H9 (cell line): ENCODE data around the gene OXLD1. TPM values are rescaled to one million over a fixed set of nuclear protein-coding genes. Genes with fewer than 3 reads are reported as not detected.

Experiments used
- DNase-seq: peaks from one replicate; pipeline ENCODE4 v3.0.0-alpha.2; 2017
- H2AFZ ChIP-seq: one replicate; pipeline ENCODE4 v1.6.1; 2013; ENCODE audit warnings: mild to moderate bottlenecking, low read length, control low read depth, moderate library complexity
- H2AK5ac ChIP-seq: 2 replicates; pipeline ENCODE4 v1.6.1; 2013; ENCODE audit warnings: low read length, control low read depth, mixed read lengths; ENCODE audit not compliant: insufficient read length
- H2BK120ac ChIP-seq: one replicate; pipeline ENCODE4 v1.6.1; 2013; ENCODE audit warnings: low read depth, mild to moderate bottlenecking, low read length, control low read depth, inconsistent platforms; ENCODE audit not compliant: poor library complexity, severe bottlenecking
- H2BK12ac ChIP-seq: 2 replicates; pipeline ENCODE4 v1.6.1; 2013; ENCODE audit warnings: low read length, control low read depth, mixed read lengths, low read depth; ENCODE audit not compliant: insufficient read length
- H2BK15ac ChIP-seq: 2 replicates; pipeline ENCODE4 v1.6.1; 2013; ENCODE audit warnings: low read depth, low read length, control low read depth
- H2BK20ac ChIP-seq: one replicate; pipeline ENCODE4 v1.6.1; 2013; ENCODE audit warnings: low read depth, mild to moderate bottlenecking, low read length, control low read depth, inconsistent platforms; ENCODE audit not compliant: poor library complexity, severe bottlenecking
- H2BK5ac ChIP-seq: 2 replicates; pipeline ENCODE4 v1.6.1; 2013; ENCODE audit warnings: low read length, control low read depth, mixed read lengths; ENCODE audit not compliant: insufficient read length
- H3K14ac ChIP-seq: 2 replicates; pipeline ENCODE4 v1.6.1; 2013; ENCODE audit warnings: low read length, control low read depth; ENCODE audit not compliant: insufficient read depth
- H3K18ac ChIP-seq: 2 replicates; pipeline ENCODE4 v1.6.1; 2013; ENCODE audit warnings: low read depth, mild to moderate bottlenecking, mixed read lengths, low read length, control low read depth; ENCODE audit not compliant: insufficient read length
- H3K23ac ChIP-seq: 2 replicates; pipeline ENCODE4 v1.6.1; 2013; ENCODE audit warnings: low read length, control low read depth, mixed read lengths, low read depth; ENCODE audit not compliant: insufficient read length
- H3K23me2 ChIP-seq: 2 replicates; pipeline ENCODE4 v1.6.1; 2013; ENCODE audit warnings: low read depth, mild to moderate bottlenecking, mixed read lengths, low read length, control low read depth; ENCODE audit not compliant: insufficient read length, poor library complexity, severe bottlenecking
- H3K27ac ChIP-seq: 2 replicates; pipeline ENCODE4 v1.5.1; 2013; ENCODE audit warnings: low read length, control low read depth, mixed read lengths, low read depth; ENCODE audit not compliant: insufficient read length
- H3K27me3 ChIP-seq: 2 replicates; pipeline ENCODE4 v1.6.1; 2013; ENCODE audit warnings: low read length, control low read depth, inconsistent platforms; ENCODE audit not compliant: insufficient read depth
- H3K4ac ChIP-seq: 2 replicates; pipeline ENCODE4 v1.6.1; 2013; ENCODE audit warnings: low read depth, mild to moderate bottlenecking, control low read depth, inconsistent platforms, low read length, moderate library complexity
- H3K4me1 ChIP-seq: 2 replicates; pipeline ENCODE4 v1.6.1; 2013; ENCODE audit warnings: low read length, control low read depth, inconsistent platforms; ENCODE audit not compliant: insufficient read depth
- H3K4me2 ChIP-seq: 2 replicates; pipeline ENCODE4 v1.6.1; 2013; ENCODE audit warnings: low read length, control low read depth, mixed read lengths; ENCODE audit not compliant: insufficient read length, insufficient read depth
- H3K56ac ChIP-seq: 2 replicates; pipeline ENCODE4 v1.6.1; 2013; ENCODE audit warnings: low read depth, mild to moderate bottlenecking, mixed read lengths, low read length, control low read depth; ENCODE audit not compliant: insufficient read length
- H3K79me1 ChIP-seq: 2 replicates; pipeline ENCODE4 v1.6.1; 2013; ENCODE audit warnings: low read depth, mild to moderate bottlenecking, moderate library complexity, low read length, control low read depth, inconsistent platforms; ENCODE audit not compliant: insufficient read depth, poor library complexity, severe bottlenecking
- H3K79me2 ChIP-seq: 2 replicates; pipeline ENCODE4 v1.6.1; 2013; ENCODE audit warnings: low read length, control low read depth, inconsistent platforms; ENCODE audit not compliant: insufficient read depth
- H3K9ac ChIP-seq: 2 replicates; pipeline ENCODE4 v1.6.1; 2013; ENCODE audit warnings: low read length, control low read depth, mixed read lengths; ENCODE audit not compliant: insufficient read length; ENCODE audit errors: extremely low read depth
- H3K9me3 ChIP-seq: one replicate; pipeline ENCODE4 v1.6.1; 2013; ENCODE audit warnings: low read depth, low read length, inconsistent platforms; ENCODE audit not compliant: control insufficient read depth
- H3T11ph ChIP-seq: one replicate; pipeline ENCODE4 v1.6.1; 2013; ENCODE audit warnings: mild to moderate bottlenecking, low read length, control low read depth, inconsistent platforms
- H4K20me1 ChIP-seq: one replicate; pipeline ENCODE4 v1.6.1; 2013; ENCODE audit not compliant: control insufficient read depth, insufficient read length, insufficient read depth
- H4K5ac ChIP-seq: 2 replicates; pipeline ENCODE4 v1.6.1; 2013; ENCODE audit warnings: low read depth, mild to moderate bottlenecking, mixed read lengths, low read length, control low read depth; ENCODE audit not compliant: insufficient read length
- H4K8ac ChIP-seq: replicated peaks from 2 replicates; pipeline ENCODE4 v1.6.1; 2013; ENCODE audit warnings: low read length, control low read depth, mixed read lengths, low read depth; ENCODE audit not compliant: insufficient read length
- H4K91ac ChIP-seq: 2 replicates; pipeline ENCODE4 v1.6.1; 2013; ENCODE audit warnings: low read depth, mild to moderate bottlenecking, moderate library complexity, mixed read lengths, low read length, control low read depth; ENCODE audit not compliant: insufficient read length
- H3K27ac Mint-ChIP-seq, 3 experiments: 2 replicates in 2 of 3; 3 replicates in 1 of 3; pipeline ENCODE4 v1.8.0; 2020 to 2021; ENCODE audit warnings: mixed read lengths in 3 of 3, mild to moderate bottlenecking in 1 of 3, moderate library complexity in 1 of 3
- H3K27me3 Mint-ChIP-seq: 2 replicates; pipeline ENCODE4 v1.8.0; 2021; ENCODE audit warnings: low read depth, mild to moderate bottlenecking, moderate library complexity, mixed read lengths
- H3K36me3 Mint-ChIP-seq, 3 experiments: 2 replicates in 2 of 3; 3 replicates in 1 of 3; pipeline ENCODE4 v1.8.0; 2020 to 2021; ENCODE audit warnings: low read depth in 3 of 3, mixed read lengths in 3 of 3; ENCODE audit not compliant: insufficient read depth in 1 of 3
- H3K4me1 Mint-ChIP-seq, 2 experiments: 2 replicates each; pipeline ENCODE4 v1.8.0; 2020; ENCODE audit warnings: mixed read lengths in 2 of 2
- H3K4me3 Mint-ChIP-seq, 2 experiments: 2 replicates in 1 of 2; 3 replicates in 1 of 2; pipeline ENCODE4 v1.8.0; 2020 to 2021; ENCODE audit warnings: mild to moderate bottlenecking in 2 of 2, mixed read lengths in 2 of 2, moderate library complexity in 1 of 2
- H3K9me3 Mint-ChIP-seq, 2 experiments: 2 replicates in 1 of 2; 3 replicates in 1 of 2; pipeline ENCODE4 v1.8.0; 2020; ENCODE audit warnings: mild to moderate bottlenecking in 2 of 2, mixed read lengths in 2 of 2, moderate library complexity in 1 of 2
- CTCF ChIP-seq: fragments of 200-600 bp; sonication (generic); conservative IDR thresholded peaks from 3 replicates; pipeline ENCODE4 v1.8.0; 2021; ENCODE audit warnings: antibody characterized with exemption, mild to moderate bottlenecking
- WGBS: extraction: QIAGEN DNeasy Blood & Tissue Kit; methylation state at CpG from one replicate; pipeline ENCODE4 v1.1.7; 2013; ENCODE audit warnings: missing lambda C conversion rate, low lambda C conversion rate, mixed read lengths; ENCODE audit not compliant: insufficient read length; ENCODE audit errors: extremely low coverage; 5-methylcytosine and 5-hydroxymethylcytosine counted together
- total RNA-seq: library from RNA; stranded (reverse); gene quantifications from 2 replicates; pipeline ENCODE4 v1.2.1, GENCODE V29; 2021

Gene OXLD1
- total RNA-seq, 1 experiment from 2014 or later: 25.0 TPM

GRCh38 chr17:81630274-81630673, 36.1 kb downstream of the OXLD1 start:
- no peak overlapping the region for H3K9ac ChIP-seq
- H3K4me1 ChIP-seq: no peaks in the 10 kb centered on the region
- no peak overlapping the region for H3K56ac ChIP-seq
- Mint-ChIP-seq H3K36me3 (peaks cover 43 to 63% (median 60%) of the 10 kb centered on the region in 3 experiments; a peak in 6 of 7 replicates), H3K27ac (peak overlapping the region in 2 of 3 experiments; percentile 28 to 70; a peak in 2 of 7 replicates), H3K9me3 (no peaks in the 10 kb centered on the region), H3K4me1 (peaks cover 4 to 5% of the 10 kb centered on the region in 2 experiments; a peak in 2 of 4 replicates), H3K4me3 (no peak overlapping the region; a peak in 1 of 5 replicates), H3K27me3 (no peaks in the 10 kb centered on the region)
- no peak overlapping the region for H4K5ac ChIP-seq
- no peak overlapping the region for H2BK5ac ChIP-seq
- H3K79me2 ChIP-seq: peaks cover 9% of the 10 kb centered on the region; the same call in 1 of the 2 replicates
- TF ChIP-seq CTCF: no peak
- H2BK15ac ChIP-seq: no peak overlapping the region
- H2BK120ac ChIP-seq: no peak overlapping the region
- no peak overlapping the region for H3K4me2 ChIP-seq
- H4K91ac ChIP-seq: no peak overlapping the region
- H3K4ac ChIP-seq: no peak overlapping the region
- no CpG with 5 or more reads among the region's 8 CpGs for WGBS
- no peak overlapping the region for H2AK5ac ChIP-seq
- H3K23ac ChIP-seq: no peak overlapping the region
- H3T11ph ChIP-seq: no peak overlapping the region
- H4K20me1 ChIP-seq: no peaks in the 10 kb centered on the region
- no peaks in the 10 kb centered on the region for H3K23me2 ChIP-seq
- H2BK20ac ChIP-seq: no peak overlapping the region
- H4K8ac ChIP-seq: no peak overlapping the region
- no peaks in the 10 kb centered on the region for H3K27me3 ChIP-seq
- H3K27ac ChIP-seq: no peak overlapping the region
- no peaks in the 10 kb centered on the region for H3K9me3 ChIP-seq
- no peak overlapping the region for H2AFZ ChIP-seq
- H3K14ac ChIP-seq: no peak overlapping the region
- no peak for DNase-seq
- peaks cover 4% of the 10 kb centered on the region for H3K79me1 ChIP-seq
- no peak overlapping the region for H2BK12ac ChIP-seq
- no peak overlapping the region for H3K18ac ChIP-seq
